ENCODE measurements around the gene BEST2.

- no peak for TF ChIP-seq BACH2 (CRISPR knock-in tag; IDR thresholded peaks at IDR 0.05; ENCODE audit: borderline replicate concordance)
- TF ChIP-seq PPARA (CRISPR knock-in tag; IDR thresholded peaks at IDR 0.05; ENCODE audit: borderline replicate concordance), result no peak
- no peak for TF ChIP-seq CSRNP3 (CRISPR knock-in tag; IDR thresholded peaks at IDR 0.05)
- no peak for TF ChIP-seq ZFP3 (CRISPR knock-in tag; IDR thresholded peaks at IDR 0.05)
- TF ChIP-seq ZNF8 (CRISPR knock-in tag; IDR thresholded peaks at IDR 0.05), result no peak
- TF ChIP-seq, protein P1, sequence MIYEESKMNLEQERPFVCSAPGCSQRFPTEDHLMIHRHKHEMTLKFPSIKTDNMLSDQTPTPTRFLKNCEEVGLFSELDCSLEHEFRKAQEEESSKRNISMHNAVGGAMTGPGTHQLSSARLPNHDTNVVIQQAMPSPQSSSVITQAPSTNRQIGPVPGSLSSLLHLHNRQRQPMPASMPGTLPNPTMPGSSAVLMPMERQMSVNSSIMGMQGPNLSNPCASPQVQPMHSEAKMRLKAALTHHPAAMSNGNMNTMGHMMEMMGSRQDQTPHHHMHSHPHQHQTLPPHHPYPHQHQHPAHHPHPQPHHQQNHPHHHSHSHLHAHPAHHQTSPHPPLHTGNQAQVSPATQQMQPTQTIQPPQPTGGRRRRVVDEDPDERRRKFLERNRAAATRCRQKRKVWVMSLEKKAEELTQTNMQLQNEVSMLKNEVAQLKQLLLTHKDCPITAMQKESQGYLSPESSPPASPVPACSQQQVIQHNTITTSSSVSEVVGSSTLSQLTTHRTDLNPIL (CRISPR knock-in tag; IDR thresholded peaks at IDR 0.05; ENCODE audit: low read depth), result no peak
- TF ChIP-seq, protein P2, sequence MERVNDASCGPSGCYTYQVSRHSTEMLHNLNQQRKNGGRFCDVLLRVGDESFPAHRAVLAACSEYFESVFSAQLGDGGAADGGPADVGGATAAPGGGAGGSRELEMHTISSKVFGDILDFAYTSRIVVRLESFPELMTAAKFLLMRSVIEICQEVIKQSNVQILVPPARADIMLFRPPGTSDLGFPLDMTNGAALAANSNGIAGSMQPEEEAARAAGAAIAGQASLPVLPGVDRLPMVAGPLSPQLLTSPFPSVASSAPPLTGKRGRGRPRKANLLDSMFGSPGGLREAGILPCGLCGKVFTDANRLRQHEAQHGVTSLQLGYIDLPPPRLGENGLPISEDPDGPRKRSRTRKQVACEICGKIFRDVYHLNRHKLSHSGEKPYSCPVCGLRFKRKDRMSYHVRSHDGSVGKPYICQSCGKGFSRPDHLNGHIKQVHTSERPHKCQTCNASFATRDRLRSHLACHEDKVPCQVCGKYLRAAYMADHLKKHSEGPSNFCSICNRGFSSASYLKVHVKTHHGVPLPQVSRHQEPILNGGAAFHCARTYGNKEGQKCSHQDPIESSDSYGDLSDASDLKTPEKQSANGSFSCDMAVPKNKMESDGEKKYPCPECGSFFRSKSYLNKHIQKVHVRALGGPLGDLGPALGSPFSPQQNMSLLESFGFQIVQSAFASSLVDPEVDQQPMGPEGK (CRISPR knock-in tag; IDR thresholded peaks at IDR 0.05; ENCODE audit: borderline replicate concordance), result no peak
- TF ChIP-seq ARNTL (CRISPR knock-in tag; IDR thresholded peaks at IDR 0.05; ENCODE audit: borderline replicate concordance, low read depth), result no peak
- TF ChIP-seq ISL1 (CRISPR knock-in tag; IDR thresholded peaks at IDR 0.05), result no peak
- TF ChIP-seq ZFP30 (CRISPR knock-in tag; IDR thresholded peaks at IDR 0.05), result no peak
- TF ChIP-seq TOX (CRISPR knock-in tag; IDR thresholded peaks at IDR 0.05; ENCODE audit: borderline replicate concordance), result no peak
- TF ChIP-seq RARB (CRISPR knock-in tag; IDR thresholded peaks at IDR 0.05), result no peak
- no peak for TF ChIP-seq TSHZ2 (CRISPR knock-in tag; IDR thresholded peaks at IDR 0.05)
- TF ChIP-seq TCF4 (CRISPR knock-in tag; IDR thresholded peaks at IDR 0.05; ENCODE audit: borderline replicate concordance), result no peak
Observed at GRCh38 chr19:12720851-12721655, 30.5 kb upstream of the BEST2 start.
